Liver (tissue), 9 donors: ENCODE results near the gene DSCAM. TPM values are rescaled to one million over a fixed set of nuclear protein-coding genes. Genes with fewer than 3 reads are reported as not detected.

ENCODE experiments used
- DNase-seq: peaks from one replicate; pipeline ENCODE4 v3.0.0-alpha.2; 2017; ENCODE audit warnings: low spot score
- H3K27ac ChIP-seq, 2 donors: one replicate each; pipeline ENCODE4 v1.7.0; 2013; ENCODE audit warnings: inconsistent platforms in 2 of 2, low read length in 2 of 2, control low read depth in 1 of 2, low read depth in 1 of 2, mild to moderate bottlenecking in 1 of 2
- H3K27me3 ChIP-seq, 4 donors: one replicate each; pipeline versions ENCODE4 v1.6.1 to v1.7.0; 2013; ENCODE audit warnings: low read length in 3 of 4, inconsistent platforms in 1 of 4, mild to moderate bottlenecking in 1 of 4, moderate library complexity in 1 of 4; ENCODE audit not compliant: control insufficient read depth in 4 of 4, insufficient read depth in 4 of 4
- H3K36me3 ChIP-seq, 4 donors: one replicate each; pipeline versions ENCODE4 v1.6.1 to v1.7.0; 2013; ENCODE audit warnings: low read length in 3 of 4, mild to moderate bottlenecking in 3 of 4, low read depth in 1 of 4, moderate library complexity in 1 of 4; ENCODE audit not compliant: control insufficient read depth in 4 of 4, insufficient read depth in 3 of 4
- H3K4me1 ChIP-seq, 4 donors: one replicate each; pipeline versions ENCODE4 v1.6.1 to v1.7.0; 2013; ENCODE audit warnings: low read length in 3 of 4, mild to moderate bottlenecking in 3 of 4, moderate library complexity in 1 of 4; ENCODE audit not compliant: control insufficient read depth in 4 of 4, insufficient read depth in 4 of 4
- H3K4me3 ChIP-seq, 3 donors: one replicate each; pipeline versions ENCODE4 v1.6.1 to v1.7.0; 2013; ENCODE audit warnings: low read length in 3 of 3, control low read depth in 1 of 3, low read depth in 1 of 3, mild to moderate bottlenecking in 1 of 3
- H3K9ac ChIP-seq, 2 donors: one replicate each; pipeline ENCODE4 v1.7.0; 2013; ENCODE audit warnings: low read length in 2 of 2, mild to moderate bottlenecking in 2 of 2, moderate library complexity in 2 of 2, control low read depth in 1 of 2, low read depth in 1 of 2
- H3K9me3 ChIP-seq, 4 donors: one replicate each; pipeline versions ENCODE4 v1.6.1 to v1.7.0; 2013; ENCODE audit warnings: low read length in 3 of 4; ENCODE audit not compliant: control insufficient read depth in 4 of 4
- EGR1 ChIP-seq, 2 donors: IDR thresholded peaks; 2 replicates each; pipeline ENCODE4 v1.6.1; 2016 to 2018; ENCODE audit warnings: antibody characterized with exemption in 2 of 2, low read depth in 2 of 2
- FOXA2 ChIP-seq: IDR thresholded peaks from 2 replicates; pipeline ENCODE4 v1.6.1; 2016; ENCODE audit warnings: antibody characterized with exemption
- GABPA ChIP-seq, 2 donors: IDR thresholded peaks in 1 of 2; conservative IDR thresholded peaks in 1 of 2; 2 replicates each; pipeline ENCODE4 v1.6.1; 2016; ENCODE audit warnings: antibody characterized with exemption in 2 of 2, mild to moderate bottlenecking in 1 of 2, moderate library complexity in 1 of 2
- HNF4A ChIP-seq, 2 donors: conservative IDR thresholded peaks; 2 replicates each; pipeline ENCODE4 v1.6.1; 2016; ENCODE audit warnings: antibody characterized with exemption in 2 of 2, mild to moderate bottlenecking in 2 of 2
- NR2F2 ChIP-seq: IDR thresholded peaks from 2 replicates; pipeline ENCODE4 v1.6.1; 2016; ENCODE audit warnings: antibody characterized with exemption
- RAD21 ChIP-seq, 2 donors: IDR thresholded peaks; 2 replicates each; pipeline ENCODE4 v1.6.1; 2016; ENCODE audit warnings: antibody characterized with exemption in 2 of 2, mild to moderate bottlenecking in 2 of 2
- SP1 ChIP-seq: IDR thresholded peaks from 2 replicates; pipeline ENCODE4 v1.6.1; 2018; ENCODE audit warnings: antibody characterized with exemption, mild to moderate bottlenecking
- TAF1 ChIP-seq: conservative IDR thresholded peaks from 2 replicates; pipeline ENCODE4 v1.6.1; 2016; ENCODE audit warnings: antibody characterized with exemption, mild to moderate bottlenecking
- WGBS: extraction: QIAGEN DNeasy Blood & Tissue Kit; methylation state at CpG from one replicate; pipeline ENCODE4 v1.1.7; 2013; 5-methylcytosine and 5-hydroxymethylcytosine counted together
- polyA plus RNA-seq, 2 donors: library from polyadenylated mRNA; stranded (reverse) in 1 of 2; unstranded in 1 of 2; fragments of 200-250 nt in 1 of 2; fragments of >200 nt in 1 of 2; fragmentation: Nextera tagmentation in 1 of 2; extraction: Ambion mirVana in 1 of 2; gene quantifications; one replicate each; pipeline versions ENCODE4 v1.2.1 to v1.2.3, GENCODE V29; 2013 to 2015
- total RNA-seq, 2 donors: library from RNA; depleted of rRNA; stranded (reverse); fragments of >200 nt; gene quantifications; one replicate each; pipeline ENCODE4 v1.2.3, GENCODE V29; 2014
- TF ChIP-seq, protein P1 (sequence below): IDR thresholded peaks from 2 replicates; pipeline ENCODE4 v1.6.1; 2016; ENCODE audit warnings: antibody characterized with exemption
- TF ChIP-seq, protein P2 (sequence below): IDR thresholded peaks from 2 replicates; pipeline ENCODE4 v1.6.1; 2016; ENCODE audit warnings: antibody characterized with exemption
- TF ChIP-seq, protein P3 (sequence below): IDR thresholded peaks from 2 replicates; pipeline ENCODE4 v1.6.1; 2016; ENCODE audit warnings: antibody characterized with exemption, mild to moderate bottlenecking
- donor health status: healthy.
- donor health status: healthy.
- donor health status: healthy.
- donor health status: healthy.
- donor health status: healthy.

Gene DSCAM
- total and polyA plus RNA-seq, 4 donors, result 0.02 to 0.23 (median 0.10) TPM

DNA sequence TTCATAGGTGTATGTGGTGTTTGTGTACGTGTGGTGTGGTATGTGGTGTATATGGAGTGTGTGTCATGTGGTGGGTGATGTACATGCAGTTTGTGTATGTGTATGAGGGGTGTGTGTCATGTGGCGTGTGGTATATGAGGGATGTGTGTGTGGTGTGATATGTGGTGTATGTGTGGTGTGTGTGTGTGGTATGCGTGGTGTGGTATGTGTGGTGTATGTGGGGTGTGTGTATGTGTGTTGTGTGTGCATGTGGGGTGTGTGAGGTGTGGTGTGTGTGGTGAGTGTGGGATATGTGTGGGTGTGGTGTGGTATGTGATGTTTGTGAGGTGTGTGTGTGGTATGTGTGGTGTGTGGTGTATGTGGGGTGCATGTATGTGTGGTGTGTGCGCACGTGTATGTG lies 707.3 kb downstream of the DSCAM start:
- no peak overlapping the region for H3K9ac ChIP-seq
- no peak overlapping the region for H3K4me3 ChIP-seq
- no peaks in the 10 kb centered on the region for H3K4me1 ChIP-seq
- no peak overlapping the region for H3K27ac ChIP-seq
- no peaks in the 10 kb centered on the region for H3K27me3 ChIP-seq
- H3K36me3 ChIP-seq, result no peaks in the 10 kb centered on the region
- TF ChIP-seq SP1, result no peak
- no peak for TF ChIP-seq GABPA (IDR thresholded peaks at IDR 0.05 in 1 of 2, conservative IDR thresholded peaks at IDR 0.05 in 1 of 2)
- TF ChIP-seq FOXA2, result no peak
- TF ChIP-seq, protein P1, sequence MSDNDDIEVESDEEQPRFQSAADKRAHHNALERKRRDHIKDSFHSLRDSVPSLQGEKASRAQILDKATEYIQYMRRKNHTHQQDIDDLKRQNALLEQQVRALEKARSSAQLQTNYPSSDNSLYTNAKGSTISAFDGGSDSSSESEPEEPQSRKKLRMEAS, result no peak
- TF ChIP-seq, protein P2, sequence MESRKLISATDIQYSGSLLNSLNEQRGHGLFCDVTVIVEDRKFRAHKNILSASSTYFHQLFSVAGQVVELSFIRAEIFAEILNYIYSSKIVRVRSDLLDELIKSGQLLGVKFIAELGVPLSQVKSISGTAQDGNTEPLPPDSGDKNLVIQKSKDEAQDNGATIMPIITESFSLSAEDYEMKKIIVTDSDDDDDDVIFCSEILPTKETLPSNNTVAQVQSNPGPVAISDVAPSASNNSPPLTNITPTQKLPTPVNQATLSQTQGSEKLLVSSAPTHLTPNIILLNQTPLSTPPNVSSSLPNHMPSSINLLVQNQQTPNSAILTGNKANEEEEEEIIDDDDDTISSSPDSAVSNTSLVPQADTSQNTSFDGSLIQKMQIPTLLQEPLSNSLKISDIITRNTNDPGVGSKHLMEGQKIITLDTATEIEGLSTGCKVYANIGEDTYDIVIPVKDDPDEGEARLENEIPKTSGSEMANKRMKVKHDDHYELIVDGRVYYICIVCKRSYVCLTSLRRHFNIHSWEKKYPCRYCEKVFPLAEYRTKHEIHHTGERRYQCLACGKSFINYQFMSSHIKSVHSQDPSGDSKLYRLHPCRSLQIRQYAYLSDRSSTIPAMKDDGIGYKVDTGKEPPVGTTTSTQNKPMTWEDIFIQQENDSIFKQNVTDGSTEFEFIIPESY, result no peak
- TF ChIP-seq HNF4A (conservative IDR thresholded peaks at IDR 0.05), result no peak
- TF ChIP-seq, protein P3, sequence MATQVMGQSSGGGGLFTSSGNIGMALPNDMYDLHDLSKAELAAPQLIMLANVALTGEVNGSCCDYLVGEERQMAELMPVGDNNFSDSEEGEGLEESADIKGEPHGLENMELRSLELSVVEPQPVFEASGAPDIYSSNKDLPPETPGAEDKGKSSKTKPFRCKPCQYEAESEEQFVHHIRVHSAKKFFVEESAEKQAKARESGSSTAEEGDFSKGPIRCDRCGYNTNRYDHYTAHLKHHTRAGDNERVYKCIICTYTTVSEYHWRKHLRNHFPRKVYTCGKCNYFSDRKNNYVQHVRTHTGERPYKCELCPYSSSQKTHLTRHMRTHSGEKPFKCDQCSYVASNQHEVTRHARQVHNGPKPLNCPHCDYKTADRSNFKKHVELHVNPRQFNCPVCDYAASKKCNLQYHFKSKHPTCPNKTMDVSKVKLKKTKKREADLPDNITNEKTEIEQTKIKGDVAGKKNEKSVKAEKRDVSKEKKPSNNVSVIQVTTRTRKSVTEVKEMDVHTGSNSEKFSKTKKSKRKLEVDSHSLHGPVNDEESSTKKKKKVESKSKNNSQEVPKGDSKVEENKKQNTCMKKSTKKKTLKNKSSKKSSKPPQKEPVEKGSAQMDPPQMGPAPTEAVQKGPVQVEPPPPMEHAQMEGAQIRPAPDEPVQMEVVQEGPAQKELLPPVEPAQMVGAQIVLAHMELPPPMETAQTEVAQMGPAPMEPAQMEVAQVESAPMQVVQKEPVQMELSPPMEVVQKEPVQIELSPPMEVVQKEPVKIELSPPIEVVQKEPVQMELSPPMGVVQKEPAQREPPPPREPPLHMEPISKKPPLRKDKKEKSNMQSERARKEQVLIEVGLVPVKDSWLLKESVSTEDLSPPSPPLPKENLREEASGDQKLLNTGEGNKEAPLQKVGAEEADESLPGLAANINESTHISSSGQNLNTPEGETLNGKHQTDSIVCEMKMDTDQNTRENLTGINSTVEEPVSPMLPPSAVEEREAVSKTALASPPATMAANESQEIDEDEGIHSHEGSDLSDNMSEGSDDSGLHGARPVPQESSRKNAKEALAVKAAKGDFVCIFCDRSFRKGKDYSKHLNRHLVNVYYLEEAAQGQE, result no peak
- WGBS, result 81% methylated on average over 5 of the region's 5 CpGs
- H3K9me3 ChIP-seq, result no peaks in the 10 kb centered on the region
- no peak for DNase-seq

DNA sequence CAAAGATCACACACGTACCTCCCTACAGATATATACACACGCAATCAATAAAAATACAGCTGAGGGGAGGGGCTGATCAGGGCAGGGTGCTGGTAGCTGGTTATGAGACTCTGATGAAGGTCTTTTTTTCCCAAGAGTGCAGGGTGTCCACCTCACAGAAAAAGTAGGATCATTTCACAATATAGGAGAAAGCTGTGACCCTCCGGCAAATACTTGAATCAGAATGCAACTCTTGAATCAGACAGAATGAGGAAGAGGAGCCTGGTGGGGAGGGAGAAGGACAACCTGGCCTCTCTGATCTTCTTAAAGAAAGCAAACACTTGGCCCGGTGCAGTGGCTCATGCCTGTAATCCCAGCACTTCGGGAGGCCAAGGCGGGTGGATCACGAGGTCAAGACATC lies 710.4 kb downstream of the DSCAM start:
- 88% methylated on average over 7 of the region's 7 CpGs for WGBS
- H3K4me3 ChIP-seq, result no peak overlapping the region
- DNase-seq, result no peak
- no peaks in the 10 kb centered on the region for H3K36me3 ChIP-seq
- H3K9me3 ChIP-seq, result peaks cover 0 to 2% (median under 1%) of the 10 kb centered on the region in 4 donors
- no peak overlapping the region for H3K9ac ChIP-seq
- TF ChIP-seq TAF1 (no peak), RAD21 (IDR thresholded peaks at IDR 0.05) (no peak), NR2F2 (no peak), EGR1 (IDR thresholded peaks at IDR 0.05; ENCODE audit: low read depth in 2 of 2) (no peak), GABPA (IDR thresholded peaks at IDR 0.05 in 1 of 2, conservative IDR thresholded peaks at IDR 0.05 in 1 of 2) (no peak)
- no peak overlapping the region for H3K27ac ChIP-seq
- H3K27me3 ChIP-seq, result peaks cover 0 to 3% (median 0%) of the 10 kb centered on the region in 4 donors
- H3K4me1 ChIP-seq, result no peaks in the 10 kb centered on the region

DNA sequence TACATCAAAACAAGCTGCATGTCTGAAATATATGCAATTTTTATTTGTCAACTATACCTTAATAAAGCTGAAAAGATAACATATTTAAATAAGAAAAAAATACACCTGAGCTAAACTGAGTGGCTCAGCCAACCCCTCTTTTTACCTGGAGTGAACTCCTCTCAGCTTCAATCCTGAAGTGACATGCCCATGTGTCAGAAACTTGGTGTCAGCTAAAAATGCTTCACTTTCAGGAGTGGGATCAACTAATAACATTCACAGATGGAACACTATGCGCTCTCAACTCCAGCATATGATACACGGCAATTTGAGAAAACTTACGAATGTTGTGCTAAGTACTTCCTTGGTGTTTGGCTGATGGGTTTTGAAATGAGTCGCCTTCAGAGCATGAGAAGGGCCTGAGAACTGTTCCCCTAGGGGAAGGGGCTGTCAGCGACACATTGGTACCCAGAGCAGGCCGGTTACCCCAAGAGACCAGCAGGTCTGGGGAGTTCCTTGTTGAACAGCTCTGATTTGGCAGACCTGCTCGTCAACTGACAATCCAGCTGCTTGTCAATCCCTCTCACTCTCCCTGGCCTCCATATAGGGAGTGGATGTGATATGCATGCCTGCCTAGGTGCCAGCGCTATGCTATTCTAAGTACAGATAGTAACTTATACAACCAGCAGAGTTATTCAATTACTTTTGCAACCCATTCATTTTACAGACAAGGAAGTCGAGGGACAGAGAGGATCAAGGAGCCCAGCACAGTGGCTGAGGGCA lies 712.0 kb downstream of the DSCAM start:
- no peak overlapping the region for H3K27ac ChIP-seq
- 80% methylated on average over 9 of the region's 9 CpGs for WGBS
- TF ChIP-seq GABPA (IDR thresholded peaks at IDR 0.05 in 1 of 2, conservative IDR thresholded peaks at IDR 0.05 in 1 of 2), result no peak
- no peaks in the 10 kb centered on the region for H3K4me1 ChIP-seq
- DNase-seq, result no peak
- peaks cover 0 to 3% (median 1%) of the 10 kb centered on the region in 4 donors for H3K27me3 ChIP-seq
- no peak overlapping the region for H3K4me3 ChIP-seq
- H3K9ac ChIP-seq, result no peak overlapping the region
- no peaks in the 10 kb centered on the region for H3K36me3 ChIP-seq
- peaks cover 0 to 2% (median under 1%) of the 10 kb centered on the region in 4 donors for H3K9me3 ChIP-seq
